ENCODE measurements around the gene DCXR. TPM values are rescaled to one million over a fixed set of nuclear protein-coding genes. Genes with fewer than 3 reads are reported as not detected.

DCXR gene
- total and polyA plus RNA-seq, 2 of the 13 experiments (the other 11 are each of a cell fraction or from before 2014, with no cell fraction given) = 287 to 311 TPM

GRCh38 chr17:82050761-82051641 lies 13.5 kb upstream of the DCXR start (continued):
- TF ChIP-seq ZNF34 (CRISPR knock-in tag; IDR thresholded peaks at IDR 0.05; ENCODE audit: borderline replicate concordance) (0 out of 2 replicates have a peak, but pooled peaks have one; percentile 41), ZNF138 (CRISPR knock-in tag; IDR thresholded peaks at IDR 0.05; ENCODE audit: low read depth) (0 out of 2 replicates have a peak, but pooled peaks have one; percentile 32), SPEN (CRISPR knock-in tag; IDR thresholded peaks at IDR 0.05; ENCODE audit: low read depth) (peak; percentile 58), ZBTB7B (CRISPR knock-in tag; IDR thresholded peaks at IDR 0.05) (no peak), ZNF354B (CRISPR knock-in tag; IDR thresholded peaks at IDR 0.05) (no peak), PCBP2 (optimal IDR thresholded peaks at IDR 0.05; ENCODE audit: low read depth, low read length, poor library complexity, severe bottlenecking) (no peak), GZF1 (CRISPR knock-in tag; IDR thresholded peaks at IDR 0.05) (peak; percentile 16; the same call in 1 of the 2 replicates), SAP130 (CRISPR knock-in tag; IDR thresholded peaks at IDR 0.05; ENCODE audit: low read depth) (peak; percentile 26; the same call in 1 of the 2 replicates), PATZ1 (CRISPR knock-in tag; IDR thresholded peaks at IDR 0.05) (peak; percentile 22), ZNF263 (CRISPR knock-in tag; IDR thresholded peaks at IDR 0.05) (no peak), FOSL1 (CRISPR knock-in tag; IDR thresholded peaks at IDR 0.05; ENCODE audit: borderline replicate concordance) (no peak), ZNF646 (CRISPR knock-in tag; IDR thresholded peaks at IDR 0.05) (no peak), AFF4 (CRISPR knock-in tag; IDR thresholded peaks at IDR 0.05) (no peak)
